Osteocyte (in vitro differentiated cells): ENCODE measurements around the gene ANKRD16. TPM values are rescaled to one million over a fixed set of nuclear protein-coding genes. Genes with fewer than 3 reads are reported as not detected.
"Not testable (repeated sequence)": the region's sequence is repeated elsewhere in the genome, so short reads cannot be mapped to it uniquely, and the experiment has no call there.

Source experiments
- DNase-seq: peaks from one replicate; pipeline ENCODE4 v3.0.0; 2021; ENCODE audit warnings: mixed read lengths; ENCODE audit not compliant: unreplicated experiment; ENCODE audit errors: extremely low spot score
- H3K27ac Mint-ChIP-seq: one replicate; pipeline ENCODE4 v1.8.0; 2021; ENCODE audit warnings: mild to moderate bottlenecking, mixed read lengths; ENCODE audit not compliant: unreplicated experiment
- H3K27me3 Mint-ChIP-seq: one replicate; pipeline ENCODE4 v1.8.0; 2021; ENCODE audit warnings: mixed read lengths; ENCODE audit not compliant: unreplicated experiment
- H3K36me3 Mint-ChIP-seq: one replicate; pipeline ENCODE4 v1.8.0; 2021; ENCODE audit warnings: mixed read lengths; ENCODE audit not compliant: unreplicated experiment
- H3K4me1 Mint-ChIP-seq: one replicate; pipeline ENCODE4 v1.8.0; 2021; ENCODE audit warnings: mixed read lengths; ENCODE audit not compliant: unreplicated experiment
- H3K4me3 Mint-ChIP-seq: one replicate; pipeline ENCODE4 v1.8.0; 2021; ENCODE audit warnings: mild to moderate bottlenecking, moderate library complexity, mixed read lengths; ENCODE audit not compliant: unreplicated experiment
- H3K9me3 Mint-ChIP-seq: one replicate; pipeline ENCODE4 v1.8.0; 2021; ENCODE audit warnings: mixed read lengths; ENCODE audit not compliant: unreplicated experiment
- CTCF ChIP-seq: fragments of 200-600 bp; sonication (generic); IDR thresholded peaks from 2 replicates; pipeline ENCODE4 v1.5.0; 2021; ENCODE audit warnings: antibody characterized with exemption, mild to moderate bottlenecking, moderate library complexity
- total RNA-seq: library from RNA; stranded (reverse); gene quantifications from 2 replicates; pipeline ENCODE4 v1.2.1, GENCODE V29; 2021

ANKRD16 gene
- total RNA-seq, 1 donor from 2014 or later, result 8.8 TPM

DNA sequence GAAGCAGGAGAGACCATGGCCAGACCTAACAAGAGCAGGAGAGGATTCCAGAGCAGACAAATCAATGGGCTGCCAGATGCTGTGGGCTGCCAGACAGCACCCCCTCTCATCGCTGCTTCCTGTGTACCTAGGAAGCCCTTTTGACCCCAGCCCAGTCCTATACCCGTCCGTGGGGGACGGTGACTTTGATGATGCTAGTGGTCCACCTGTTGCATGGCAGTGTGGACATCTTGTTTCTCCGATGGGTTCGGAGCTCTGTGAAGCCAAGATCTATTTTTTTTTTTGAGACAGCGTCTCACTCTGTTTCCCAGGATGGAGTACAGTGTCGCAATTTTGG is 58.3 kb downstream of the ANKRD16 start:
- no peak for TF ChIP-seq CTCF
- H3K9me3 Mint-ChIP-seq, result no peaks in the 10 kb centered on the region
- no peak for DNase-seq
- H3K36me3 Mint-ChIP-seq, result no peaks in the 10 kb centered on the region
- H3K27me3 Mint-ChIP-seq, result no peaks in the 10 kb centered on the region
- H3K4me3 Mint-ChIP-seq, result no peak overlapping the region
- no peak overlapping the region for H3K27ac Mint-ChIP-seq
- no peaks in the 10 kb centered on the region for H3K4me1 Mint-ChIP-seq

GRCh38 chr10:5830629-5831445 is 58.9 kb downstream of the ANKRD16 start:
- Mint-ChIP-seq H3K27me3 (no peaks in the 10 kb centered on the region), H3K4me3 (no peak overlapping the region), H3K4me1 (no peaks in the 10 kb centered on the region), H3K27ac (no peak overlapping the region), H3K9me3 (no peaks in the 10 kb centered on the region), H3K36me3 (no peaks in the 10 kb centered on the region)
- peak; percentile 75 for DNase-seq
- TF ChIP-seq CTCF, result no peak

DNA sequence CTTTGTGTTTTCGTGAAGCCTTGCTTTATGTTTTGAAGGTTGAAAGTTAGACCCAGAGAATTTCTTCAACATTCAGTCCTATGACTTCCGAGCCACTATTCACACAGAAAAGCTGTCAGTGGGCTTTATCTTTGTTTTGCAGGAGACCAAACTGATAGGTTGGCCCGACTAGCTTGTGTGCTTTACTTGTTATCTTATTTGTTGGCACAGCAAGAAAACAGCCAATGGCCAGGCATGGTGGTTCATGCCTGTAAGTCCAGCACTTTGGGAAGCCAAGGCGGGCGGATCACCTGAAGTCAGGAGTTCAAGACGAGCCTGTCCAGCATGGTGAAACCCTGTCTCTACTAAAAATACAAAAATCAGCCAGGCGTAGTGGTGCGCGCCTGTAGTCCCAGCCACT is 60.4 kb downstream of the ANKRD16 start:
- H3K36me3 Mint-ChIP-seq, result no peaks in the 10 kb centered on the region
- TF ChIP-seq CTCF, result no peak
- H3K27me3 Mint-ChIP-seq, result no peaks in the 10 kb centered on the region
- no peak for DNase-seq
- H3K9me3 Mint-ChIP-seq, result no peaks in the 10 kb centered on the region
- H3K4me1 Mint-ChIP-seq, result no peaks in the 10 kb centered on the region
- no peak overlapping the region for H3K4me3 Mint-ChIP-seq
- H3K27ac Mint-ChIP-seq, result no peak overlapping the region

GRCh38 chr10:5828725-5829124 is 61.0 kb downstream of the ANKRD16 start:
- no peak overlapping the region for H3K27ac Mint-ChIP-seq
- H3K4me1 Mint-ChIP-seq, result no peaks in the 10 kb centered on the region
- no peaks in the 10 kb centered on the region for H3K9me3 Mint-ChIP-seq
- no peaks in the 10 kb centered on the region for H3K27me3 Mint-ChIP-seq
- no peak for TF ChIP-seq CTCF
- no peak overlapping the region for H3K4me3 Mint-ChIP-seq
- peak; percentile 34 for DNase-seq
- H3K36me3 Mint-ChIP-seq, result no peaks in the 10 kb centered on the region

- no peaks in the 10 kb centered on the region for H3K36me3 Mint-ChIP-seq
- peak; percentile 59 for DNase-seq
- H3K9me3 Mint-ChIP-seq, result no peaks in the 10 kb centered on the region
- no peak overlapping the region for H3K27ac Mint-ChIP-seq
- no peak for TF ChIP-seq CTCF
- H3K4me1 Mint-ChIP-seq, result no peaks in the 10 kb centered on the region
- H3K27me3 Mint-ChIP-seq, result no peaks in the 10 kb centered on the region
- no peak overlapping the region for H3K4me3 Mint-ChIP-seq
These were observed 61.9 kb downstream of the ANKRD16 start for GRCh38 chr10:5827841-5828240.

- H3K27ac Mint-ChIP-seq, H3K9me3 Mint-ChIP-seq, H3K4me3 Mint-ChIP-seq, H3K36me3 Mint-ChIP-seq, H3K27me3 Mint-ChIP-seq, H3K4me1 Mint-ChIP-seq: not testable (repeated sequence)
- DNase-seq, result peak; percentile 54
These were observed 63.2 kb downstream of the ANKRD16 start for GRCh38 chr10:5826511-5826910.
